Parathyroid adenoma (tissue), 2 donors: ENCODE measurements around the gene MRPS18B.

Experiments
- H2AFZ ChIP-seq: fragments of 300-600 bp; sonication (generic); one replicate; pipeline ENCODE4 v1.7.0; 2017; ENCODE audit warnings: antibody characterized with exemption, mild to moderate bottlenecking
- H3K27ac ChIP-seq: fragments of 300-600 bp; sonication (generic); one replicate; pipeline ENCODE4 v1.7.0; 2017
- H3K27me3 ChIP-seq: fragments of 300-600 bp; sonication (generic); one replicate; pipeline ENCODE4 v1.7.0; 2017; ENCODE audit warnings: low read length; ENCODE audit not compliant: control insufficient read depth, insufficient read depth
- H3K36me3 ChIP-seq: fragments of 300-600 bp; sonication (generic); one replicate; pipeline ENCODE4 v1.7.0; 2017; ENCODE audit warnings: low read length; ENCODE audit not compliant: control insufficient read depth, insufficient read depth
- H3K4me1 ChIP-seq: fragments of 300-600 bp; sonication (generic); one replicate; pipeline ENCODE4 v1.7.0; 2017; ENCODE audit warnings: control low read depth
- H3K4me2 ChIP-seq: fragments of 300-600 bp; sonication (generic); one replicate; pipeline ENCODE4 v1.7.0; 2017; ENCODE audit warnings: low read length
- H3K4me3 ChIP-seq: fragments of 300-600 bp; sonication (generic); one replicate; pipeline ENCODE4 v1.7.0; 2017; ENCODE audit warnings: low read depth, low read length
- H3K79me2 ChIP-seq: fragments of 300-600 bp; sonication (generic); one replicate; pipeline ENCODE4 v1.7.0; 2017; ENCODE audit warnings: control low read depth
- H3K9ac ChIP-seq: fragments of 300-600 bp; sonication (generic); one replicate; pipeline ENCODE4 v1.7.0; 2017; ENCODE audit warnings: mild to moderate bottlenecking
- H3K9me3 ChIP-seq: fragments of 300-600 bp; sonication (generic); one replicate; pipeline ENCODE4 v1.7.0; 2017; ENCODE audit warnings: low read length; ENCODE audit not compliant: control insufficient read depth
- CTCF ChIP-seq: fragments of 300-600 bp; sonication (generic); IDR thresholded peaks from one replicate; pipeline ENCODE4 v1.7.0; 2017; ENCODE audit warnings: antibody characterized with exemption, mild to moderate bottlenecking
- donor health status: primary hyperparathyroidism.

The MRPS18B gene

DNA sequence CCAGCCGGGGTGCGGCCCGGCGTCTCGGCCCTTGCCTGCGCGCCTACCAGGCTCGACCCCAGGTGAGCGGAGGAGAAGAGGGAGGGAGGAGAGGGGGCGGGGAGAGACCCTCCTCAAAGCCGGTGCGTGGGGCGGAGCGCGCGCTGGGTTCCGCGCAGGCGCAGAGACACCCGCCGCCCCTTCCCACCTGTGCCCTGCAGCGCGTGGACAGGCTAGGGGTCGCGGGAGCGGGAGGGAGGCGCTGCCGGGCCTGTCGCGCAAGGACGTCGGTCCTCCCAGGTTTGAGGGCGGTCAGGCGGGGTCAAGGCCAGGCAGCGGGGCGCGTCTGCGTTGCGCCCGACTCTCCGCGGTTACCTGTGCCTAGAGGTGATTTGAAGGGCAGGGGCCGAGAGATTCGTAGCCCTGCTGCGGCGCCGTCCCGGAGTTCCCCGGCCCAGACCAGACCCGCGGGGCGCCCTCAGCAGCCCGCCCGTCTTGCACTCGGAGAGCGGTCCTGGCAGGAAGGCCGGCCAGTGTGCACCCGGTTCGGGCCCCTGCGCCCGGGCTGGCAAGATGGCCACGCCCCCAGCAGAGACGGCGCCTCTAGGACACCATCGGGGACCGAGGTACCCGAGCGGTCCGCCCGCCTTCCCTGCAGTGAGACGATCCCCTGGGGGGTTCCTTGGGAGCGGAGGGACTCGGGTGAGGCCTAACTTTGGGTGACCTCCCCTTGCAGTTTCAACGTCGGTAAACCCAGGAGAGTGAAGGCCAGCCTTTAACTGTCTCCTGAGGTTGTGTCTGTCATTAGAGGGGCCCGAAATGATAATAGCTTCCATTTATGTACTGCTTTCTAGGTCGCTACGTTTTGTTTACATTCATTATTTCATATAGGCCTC lies 29.8 kb downstream of the MRPS18B start:
- H3K36me3 ChIP-seq, result no peaks in the 10 kb centered on the region
- TF ChIP-seq CTCF, result no peak

GRCh38 chr6:30651143-30651542 lies 33.5 kb downstream of the MRPS18B start:
- no peak overlapping the region for H3K4me3 ChIP-seq
- TF ChIP-seq CTCF, result no peak

More for the DNA sequence above, 29.8 kb downstream of the MRPS18B start:
- H3K9me3 ChIP-seq, result no peaks in the 10 kb centered on the region
- peaks cover 25% of the 10 kb centered on the region for H3K79me2 ChIP-seq
- peaks cover 9% of the 10 kb centered on the region for H3K4me1 ChIP-seq
- H3K4me2 ChIP-seq, result peak overlapping the region; percentile 70
- H2AFZ ChIP-seq, result peak overlapping the region; percentile 100
- no peaks in the 10 kb centered on the region for H3K27me3 ChIP-seq
- peak overlapping the region; percentile 95 for H3K27ac ChIP-seq
- peak overlapping the region; percentile 93 for H3K9ac ChIP-seq
- peak overlapping the region; percentile 96 for H3K4me3 ChIP-seq

DNA sequence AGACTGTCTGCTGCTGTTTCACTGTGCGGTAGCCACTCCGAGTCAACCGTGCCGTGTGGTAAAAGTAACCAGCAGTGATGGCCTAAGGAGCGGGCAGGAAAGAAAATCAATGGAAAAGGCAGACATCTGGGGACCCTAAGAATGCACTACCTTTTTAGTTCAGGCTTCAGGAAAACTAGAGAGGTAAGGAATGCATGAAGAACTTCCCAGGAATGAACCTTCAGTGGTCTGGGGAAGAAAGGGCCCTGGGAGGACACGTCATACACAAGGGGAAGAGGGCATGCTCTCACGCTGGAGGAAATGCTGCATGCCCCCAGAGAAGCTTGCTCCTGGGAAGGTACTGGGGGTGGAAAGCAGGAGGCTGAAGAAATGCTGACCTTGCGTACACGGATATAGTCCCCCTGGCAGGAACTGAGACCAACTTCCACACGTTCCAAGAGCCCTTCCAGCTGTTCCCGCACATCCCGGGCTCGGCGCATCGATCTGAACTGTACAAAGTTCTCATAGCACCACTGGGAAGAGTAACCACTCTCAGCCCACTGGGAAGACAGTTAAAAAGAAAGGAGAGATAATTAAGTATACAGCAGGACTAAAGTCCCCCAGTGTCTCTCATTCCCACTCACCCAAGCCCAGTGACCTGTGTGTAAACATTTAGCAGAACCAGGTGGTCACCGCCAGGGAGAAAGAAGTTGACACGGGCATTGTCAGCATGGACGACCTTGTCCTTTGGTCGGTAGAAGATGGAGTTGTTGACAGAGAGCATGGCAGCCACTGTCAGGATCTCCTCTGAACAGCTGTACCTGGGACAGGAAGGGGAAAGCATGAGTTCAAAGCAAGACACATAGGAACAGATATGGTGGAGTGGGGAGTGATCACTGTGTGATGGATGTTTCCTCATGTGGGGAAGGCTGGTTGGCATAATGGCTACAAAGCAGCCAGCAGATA lies 37.4 kb downstream of the MRPS18B start:
- Histone ChIP-seq H3K36me3 (no peaks in the 10 kb centered on the region), H3K4me3 (no peak overlapping the region), H3K4me1 (no peaks in the 10 kb centered on the region), H3K27me3 (no peaks in the 10 kb centered on the region), H3K9ac (no peak overlapping the region), H2AFZ (no peak overlapping the region), H3K9me3 (no peaks in the 10 kb centered on the region), H3K27ac (no peak overlapping the region), H3K79me2 (no peaks in the 10 kb centered on the region), H3K4me2 (no peak overlapping the region)
- TF ChIP-seq CTCF, result no peak

More at GRCh38 chr6:30651143-30651542, 33.5 kb downstream of the MRPS18B start:
- H2AFZ ChIP-seq, result no peak overlapping the region
- no peak overlapping the region for H3K4me2 ChIP-seq
- H3K27me3 ChIP-seq, result no peaks in the 10 kb centered on the region
- peaks cover 18% of the 10 kb centered on the region for H3K79me2 ChIP-seq
- H3K9me3 ChIP-seq, result no peaks in the 10 kb centered on the region
- no peaks in the 10 kb centered on the region for H3K36me3 ChIP-seq
- H3K9ac ChIP-seq, result no peak overlapping the region
- H3K27ac ChIP-seq, result no peak overlapping the region
- H3K4me1 ChIP-seq, result peaks cover 5% of the 10 kb centered on the region

DNA sequence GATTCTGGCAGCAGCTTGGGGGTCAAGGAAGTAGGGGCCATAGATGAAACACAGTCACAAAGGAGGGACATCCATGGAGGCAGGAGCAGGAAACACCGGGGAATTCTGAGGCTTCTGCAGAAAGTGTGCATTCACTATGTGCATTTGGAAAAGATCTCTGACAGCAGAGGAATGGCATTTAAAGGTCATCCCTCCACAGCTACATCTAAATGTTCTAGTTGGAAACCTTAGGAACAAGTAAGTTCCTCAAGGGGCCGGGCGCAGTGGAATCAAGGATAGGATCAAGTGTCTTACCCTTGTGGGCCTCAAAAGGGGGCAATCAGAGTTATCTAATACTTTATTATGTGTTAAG lies 38.1 kb downstream of the MRPS18B start:
- TF ChIP-seq CTCF, result no peak
- no peak overlapping the region for H3K27ac ChIP-seq
- no peaks in the 10 kb centered on the region for H3K36me3 ChIP-seq
- no peaks in the 10 kb centered on the region for H3K27me3 ChIP-seq
- no peaks in the 10 kb centered on the region for H3K79me2 ChIP-seq
- H3K9me3 ChIP-seq, result no peaks in the 10 kb centered on the region
- H3K4me1 ChIP-seq, result no peaks in the 10 kb centered on the region
- no peak overlapping the region for H3K4me2 ChIP-seq
- no peak overlapping the region for H2AFZ ChIP-seq
- no peak overlapping the region for H3K4me3 ChIP-seq
- no peak overlapping the region for H3K9ac ChIP-seq
